Endodermal cell (in vitro differentiated cells): Measurements from ENCODE around the gene RHOT2. TPM values are rescaled to one million over a fixed set of nuclear protein-coding genes. Genes with fewer than 3 reads are reported as not detected.
A peak's percentile ranks its signal among the peaks of the same experiment; 100 is the strongest.

Experiments
- DNase-seq: peaks from one replicate; pipeline ENCODE4 v3.0.0-alpha.2; 2017
- H3K27ac ChIP-seq: 2 replicates; pipeline ENCODE4 v1.5.1; 2013; ENCODE audit warnings: mild to moderate bottlenecking, low read depth, low read length, moderate library complexity
- H3K27me3 ChIP-seq: 2 replicates; pipeline ENCODE4 v1.6.1; 2013; ENCODE audit warnings: mild to moderate bottlenecking, low read length, moderate library complexity; ENCODE audit not compliant: insufficient read depth, control insufficient read depth, poor library complexity, severe bottlenecking
- H3K36me3 ChIP-seq: 2 replicates; pipeline ENCODE4 v1.7.0; 2013; ENCODE audit warnings: mild to moderate bottlenecking, low read length, moderate library complexity; ENCODE audit not compliant: control insufficient read depth, insufficient read depth
- H3K4me1 ChIP-seq: one replicate; pipeline ENCODE4 v1.7.0; 2013; ENCODE audit warnings: low read length; ENCODE audit not compliant: control insufficient read depth, insufficient read depth
- H3K4me3 ChIP-seq: 2 replicates; pipeline ENCODE4 v1.5.1; 2013; ENCODE audit warnings: mild to moderate bottlenecking, low read length, moderate library complexity
- H3K9ac ChIP-seq: 2 replicates; pipeline ENCODE4 v1.6.1; 2013; ENCODE audit warnings: mild to moderate bottlenecking, low read length, moderate library complexity; ENCODE audit not compliant: poor library complexity, severe bottlenecking; ENCODE audit errors: extremely low read depth
- H3K9me3 ChIP-seq: 2 replicates; pipeline ENCODE4 v1.6.1; 2013; ENCODE audit warnings: mild to moderate bottlenecking, low read length, moderate library complexity; ENCODE audit not compliant: control insufficient read depth
- H3K27ac Mint-ChIP-seq: 2 replicates; pipeline ENCODE4 v1.8.0; 2020; ENCODE audit warnings: mixed read lengths
- H3K27me3 Mint-ChIP-seq: 2 replicates; pipeline ENCODE4 v1.8.0; 2021; ENCODE audit warnings: mild to moderate bottlenecking, mixed read lengths; ENCODE audit not compliant: insufficient read depth
- H3K36me3 Mint-ChIP-seq: 2 replicates; pipeline ENCODE4 v1.8.0; 2020; ENCODE audit warnings: low read depth, mixed read lengths
- H3K4me1 Mint-ChIP-seq: 2 replicates; pipeline ENCODE4 v1.8.0; 2020; ENCODE audit warnings: mixed read lengths
- H3K4me3 Mint-ChIP-seq: 2 replicates; pipeline ENCODE4 v1.8.0; 2020; ENCODE audit warnings: mild to moderate bottlenecking, moderate library complexity, mixed read lengths
- H3K9me3 Mint-ChIP-seq: 2 replicates; pipeline ENCODE4 v1.8.0; 2020; ENCODE audit warnings: mild to moderate bottlenecking, mixed read lengths
- WGBS, 2 experiments: methylation state at CpG; one replicate each; pipeline versions ENCODE4 v1.1.5 to v1.1.7; 2013; ENCODE audit warnings: missing lambda C conversion rate in 2 of 2, mixed read lengths in 1 of 2; ENCODE audit not compliant: insufficient coverage in 1 of 2, insufficient read length in 1 of 2; 5-methylcytosine and 5-hydroxymethylcytosine counted together
- total RNA-seq, 2 donors: library from RNA; stranded (reverse); fragmentation: NEBNext Ultra II Directional in 1 of 2; extraction: Animal tissue kit (Norgen Biotek cat#: 25700) in 1 of 2; gene quantifications; 2 replicates in 1 of 2; 3 replicates in 1 of 2; pipeline ENCODE4 v1.2.1, GENCODE V29; 2021
- TF ChIP-seq, protein P1 (sequence below): fragments of 200-600 bp; sonication (generic); conservative IDR thresholded peaks from 2 replicates; pipeline ENCODE4 v1.5.0; 2021; ENCODE audit warnings: antibody characterized with exemption, mild to moderate bottlenecking

The RHOT2 gene
- total RNA-seq, 2 donors from 2014 or later = 180 to 193 TPM

DNA sequence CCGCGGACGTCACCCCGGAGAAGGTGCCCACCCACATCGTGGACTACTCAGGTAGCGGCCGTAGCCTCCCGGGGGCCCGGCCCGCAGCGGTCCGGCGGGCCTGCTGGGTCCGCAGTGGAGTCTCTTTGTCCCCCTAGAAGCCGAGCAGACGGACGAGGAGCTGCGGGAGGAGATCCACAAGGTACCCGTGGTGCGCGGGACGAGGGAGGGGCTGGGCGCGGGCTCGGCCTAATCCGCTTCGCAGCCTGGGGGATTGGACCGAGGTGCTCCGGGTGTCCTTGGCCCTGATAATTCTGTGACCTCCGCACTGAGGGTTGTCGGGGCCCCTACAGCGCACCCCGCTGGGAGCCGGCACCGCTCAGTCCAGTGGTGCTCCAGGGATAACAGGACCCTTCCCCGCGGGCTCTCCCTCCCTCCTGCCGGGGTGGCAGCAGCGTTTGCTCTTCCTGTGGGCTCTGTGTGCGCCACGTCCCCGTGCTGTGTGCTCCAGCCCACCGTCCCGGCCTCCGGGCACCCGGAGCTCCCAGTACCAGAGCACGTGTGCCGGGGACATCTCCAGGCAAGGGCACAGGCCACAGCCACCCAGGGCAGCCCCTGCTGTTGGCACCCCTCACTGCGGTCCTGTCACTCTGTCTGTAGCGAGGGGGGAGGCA is 713 bp downstream of the RHOT2 start:
- WGBS, 2 experiments = 3 to 18% methylated on average over 13 to 50 of the region's 50 CpGs
- no peak overlapping the region for H3K27ac Mint-ChIP-seq
- peak overlapping the region; percentile 7 for H3K27ac ChIP-seq

DNA sequence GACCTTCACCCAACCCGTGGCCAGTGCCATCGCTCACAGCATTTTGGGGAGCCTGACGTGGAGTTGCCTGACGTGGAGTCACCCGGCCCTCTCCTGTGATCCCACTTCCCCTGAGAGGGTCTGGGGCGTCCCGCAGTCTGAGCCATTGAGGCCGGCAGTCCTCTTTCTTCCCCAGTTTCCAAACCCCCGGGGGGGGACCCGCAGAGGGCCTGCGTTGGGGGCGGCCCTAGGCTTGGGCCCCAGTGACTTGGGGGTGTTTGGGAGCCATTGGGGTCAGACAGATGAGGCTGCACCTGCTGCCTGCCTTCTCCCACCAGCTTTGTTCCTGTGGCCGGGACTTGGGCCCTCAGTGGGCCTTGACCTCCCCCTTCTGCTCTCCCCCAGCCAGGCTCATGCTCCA is 1.7 kb downstream of the RHOT2 start:
- H3K27ac ChIP-seq = no peak overlapping the region
- no peak overlapping the region for H3K27ac Mint-ChIP-seq
- no peaks in the 10 kb centered on the region for H3K9me3 ChIP-seq
- peaks cover 40% of the 10 kb centered on the region for H3K36me3 ChIP-seq
- H3K9me3 Mint-ChIP-seq = no peaks in the 10 kb centered on the region
- H3K4me3 Mint-ChIP-seq = peak overlapping the region; percentile 70
- no peak for DNase-seq
- H3K4me1 ChIP-seq = peaks cover 4% of the 10 kb centered on the region
- no peaks in the 10 kb centered on the region for H3K27me3 ChIP-seq
- peaks cover 18% of the 10 kb centered on the region for H3K36me3 Mint-ChIP-seq
- no peak overlapping the region for H3K9ac ChIP-seq
- TF ChIP-seq, protein P1, sequence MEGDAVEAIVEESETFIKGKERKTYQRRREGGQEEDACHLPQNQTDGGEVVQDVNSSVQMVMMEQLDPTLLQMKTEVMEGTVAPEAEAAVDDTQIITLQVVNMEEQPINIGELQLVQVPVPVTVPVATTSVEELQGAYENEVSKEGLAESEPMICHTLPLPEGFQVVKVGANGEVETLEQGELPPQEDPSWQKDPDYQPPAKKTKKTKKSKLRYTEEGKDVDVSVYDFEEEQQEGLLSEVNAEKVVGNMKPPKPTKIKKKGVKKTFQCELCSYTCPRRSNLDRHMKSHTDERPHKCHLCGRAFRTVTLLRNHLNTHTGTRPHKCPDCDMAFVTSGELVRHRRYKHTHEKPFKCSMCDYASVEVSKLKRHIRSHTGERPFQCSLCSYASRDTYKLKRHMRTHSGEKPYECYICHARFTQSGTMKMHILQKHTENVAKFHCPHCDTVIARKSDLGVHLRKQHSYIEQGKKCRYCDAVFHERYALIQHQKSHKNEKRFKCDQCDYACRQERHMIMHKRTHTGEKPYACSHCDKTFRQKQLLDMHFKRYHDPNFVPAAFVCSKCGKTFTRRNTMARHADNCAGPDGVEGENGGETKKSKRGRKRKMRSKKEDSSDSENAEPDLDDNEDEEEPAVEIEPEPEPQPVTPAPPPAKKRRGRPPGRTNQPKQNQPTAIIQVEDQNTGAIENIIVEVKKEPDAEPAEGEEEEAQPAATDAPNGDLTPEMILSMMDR = no peak
- peaks cover 3% of the 10 kb centered on the region for H3K4me1 Mint-ChIP-seq
- no peaks in the 10 kb centered on the region for H3K27me3 Mint-ChIP-seq
- WGBS, 2 experiments = 96 to 100% methylated on average over 4 to 13 of the region's 13 CpGs
- no peak overlapping the region for H3K4me3 ChIP-seq

More for the DNA sequence above, 713 bp downstream of the RHOT2 start:
- peaks cover 3% of the 10 kb centered on the region for H3K4me1 Mint-ChIP-seq
- H3K9me3 ChIP-seq = no peaks in the 10 kb centered on the region
- peak overlapping the region; percentile 70 for H3K4me3 Mint-ChIP-seq
- no peaks in the 10 kb centered on the region for H3K27me3 ChIP-seq
- H3K27me3 Mint-ChIP-seq = no peaks in the 10 kb centered on the region
- DNase-seq = no peak
- peaks cover 19% of the 10 kb centered on the region for H3K36me3 Mint-ChIP-seq
- TF ChIP-seq, protein P1 = no peak
- H3K4me3 ChIP-seq = peak overlapping the region; percentile 88
- H3K9me3 Mint-ChIP-seq = no peaks in the 10 kb centered on the region
- H3K9ac ChIP-seq = peak overlapping the region; percentile 76
- peaks cover 33% of the 10 kb centered on the region for H3K36me3 ChIP-seq
- peaks cover 4% of the 10 kb centered on the region for H3K4me1 ChIP-seq

DNA sequence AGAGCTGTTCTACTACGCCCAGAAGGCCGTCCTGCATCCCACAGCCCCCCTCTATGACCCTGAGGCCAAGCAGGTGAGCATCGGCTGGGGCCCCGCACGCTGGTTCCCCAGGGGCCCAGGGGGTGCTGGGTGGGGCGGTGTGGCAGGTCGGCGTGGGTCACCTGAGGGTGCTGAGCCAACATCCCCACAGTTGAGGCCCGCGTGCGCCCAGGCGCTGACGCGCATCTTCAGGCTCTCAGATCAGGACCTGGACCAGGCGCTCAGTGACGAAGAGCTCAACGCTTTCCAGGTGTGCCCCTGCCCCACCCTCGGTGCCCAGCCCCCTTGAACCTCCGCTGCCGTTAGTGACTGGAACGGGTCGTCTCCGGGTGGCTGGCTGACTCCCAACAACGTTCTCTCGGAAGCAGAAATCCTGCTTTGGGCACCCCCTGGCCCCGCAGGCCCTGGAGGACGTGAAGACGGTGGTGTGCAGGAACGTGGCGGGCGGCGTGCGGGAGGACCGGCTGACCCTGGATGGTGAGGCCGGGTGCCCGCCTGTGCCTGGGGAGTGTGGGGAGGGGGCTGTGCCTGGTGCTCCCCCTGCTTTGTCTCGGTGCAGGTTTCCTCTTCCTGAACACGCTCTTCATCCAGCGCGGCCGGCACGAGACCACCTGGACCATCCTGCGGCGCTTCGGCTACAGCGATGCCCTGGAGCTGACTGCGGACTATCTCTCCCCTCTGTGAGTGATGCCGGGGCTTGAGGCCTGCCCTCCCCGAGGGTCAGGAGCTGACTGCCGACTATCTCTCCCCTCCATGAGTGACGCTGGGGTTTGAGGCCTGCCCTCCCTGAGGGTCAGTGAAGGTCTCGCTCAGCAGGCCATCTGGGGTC is 2.8 kb downstream of the RHOT2 start:
- H3K27me3 Mint-ChIP-seq = no peaks in the 10 kb centered on the region
- no peak overlapping the region for H3K4me3 ChIP-seq
- H3K27me3 ChIP-seq = no peaks in the 10 kb centered on the region
- TF ChIP-seq, protein P1 = no peak
- peaks cover 40% of the 10 kb centered on the region for H3K36me3 ChIP-seq
- no peak overlapping the region for H3K27ac Mint-ChIP-seq
- DNase-seq = no peak
- peaks cover 18% of the 10 kb centered on the region for H3K36me3 Mint-ChIP-seq
- peaks cover 9% of the 10 kb centered on the region for H3K4me1 Mint-ChIP-seq
- no peaks in the 10 kb centered on the region for H3K9me3 Mint-ChIP-seq
- no peaks in the 10 kb centered on the region for H3K9me3 ChIP-seq
- H3K9ac ChIP-seq = no peak overlapping the region
- H3K4me1 ChIP-seq = peaks cover 4% of the 10 kb centered on the region
- no peak overlapping the region for H3K27ac ChIP-seq
- WGBS, 2 experiments = 96% methylated on average over 27 to 48 of the region's 52 CpGs
- peak overlapping the region; percentile 70 for H3K4me3 Mint-ChIP-seq
